Measurements from ENCODE around the gene GID8. TPM values are rescaled to one million over a fixed set of nuclear protein-coding genes. Genes with fewer than 3 reads are reported as not detected.

The GID8 gene
- total RNA-seq, 1 experiment from 2014 or later, result 35.6 TPM

DNA sequence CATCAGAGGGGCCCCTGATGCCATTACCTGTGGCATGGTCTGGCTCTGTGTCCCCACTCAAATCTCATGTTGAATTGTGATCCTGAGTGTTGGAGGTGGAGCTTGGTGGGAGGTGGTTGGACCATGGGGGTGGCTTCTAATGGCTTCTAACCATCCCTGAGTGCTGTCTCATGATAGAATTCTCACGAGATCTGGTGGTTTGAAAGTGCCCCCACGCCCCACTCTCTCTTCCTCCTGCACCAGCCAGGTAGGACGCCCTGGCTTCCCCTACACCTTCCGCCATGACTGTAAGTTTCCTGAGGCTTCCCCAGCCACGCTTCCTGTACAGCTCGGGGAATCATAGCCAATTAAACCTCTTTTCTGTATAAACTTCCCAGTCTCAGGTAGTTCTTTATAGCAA lies 53.9 kb downstream of the GID8 start:
- POLR2A ChIA-PET, result no interaction called here
- no peaks in the 10 kb centered on the region for H3K27me3 ChIP-seq (ENCODE audit: insufficient read depth, low read length)
- H4K20me1 ChIP-seq (ENCODE audit: insufficient read depth), result no peaks in the 10 kb centered on the region
- H3K79me2 ChIP-seq (ENCODE audit: insufficient read depth, low read length), result no peaks in the 10 kb centered on the region
- H3K36me3 ChIP-seq (ENCODE audit: control insufficient read depth in 1 of 2, insufficient read depth in 2 of 2, low read length in 2 of 2), result no peaks in the 10 kb centered on the region
- DNase-seq (ENCODE audit: low read depth, low spot score), result no peak
- H3K4me2 ChIP-seq (ENCODE audit: low read length), result no peak overlapping the region
- BruUV-seq (replicated peaks), result no TSS peak
- no peaks in the 10 kb centered on the region for H3K4me1 ChIP-seq (ENCODE audit: control insufficient read depth in 1 of 2, insufficient read depth in 2 of 2, low read length in 2 of 2)
- RAD21 ChIA-PET (ENCODE audit: low non-redundant PET in 1 of 2, low total read pairs in 2 of 2, uncharacterized antibody in 2 of 2, unreplicated experiment in 2 of 2), result no interaction called here
- H3K27ac ChIP-seq (ENCODE audit: low read depth, low read length), result no peak overlapping the region
- intact Hi-C loops (cut with micrococcal nuclease), result no loop called here
- H3K9me3 ChIP-seq (ENCODE audit: control insufficient read depth in 1 of 2, insufficient read depth in 1 of 2, low read depth in 1 of 2, low read length in 2 of 2), result no peaks in the 10 kb centered on the region
- TF ChIP-seq SIN3A (IDR thresholded peaks at IDR 0.05; ENCODE audit: low read depth) (no peak), ZFX (IDR thresholded peaks at IDR 0.05) (no peak), POLR2A (IDR thresholded peaks at IDR 0.05; ENCODE audit: borderline replicate concordance, extremely low read depth, insufficient read depth, insufficient read length) (no peak)
- H2AFZ ChIP-seq (ENCODE audit: low read depth, low read length, poor library complexity, severe bottlenecking), result no peak overlapping the region
- no peak overlapping the region for H3K9ac ChIP-seq (ENCODE audit: low read length)
- H3K9me2 ChIP-seq (ENCODE audit: insufficient read depth), result no peaks in the 10 kb centered on the region
- no peak for ATAC-seq
- no peak overlapping the region for H3K4me3 ChIP-seq (replicated peaks in 1 of 2; ENCODE audit: low read depth in 1 of 2, low read length in 2 of 2)
- CTCF ChIA-PET, result no interaction called here

DNA sequence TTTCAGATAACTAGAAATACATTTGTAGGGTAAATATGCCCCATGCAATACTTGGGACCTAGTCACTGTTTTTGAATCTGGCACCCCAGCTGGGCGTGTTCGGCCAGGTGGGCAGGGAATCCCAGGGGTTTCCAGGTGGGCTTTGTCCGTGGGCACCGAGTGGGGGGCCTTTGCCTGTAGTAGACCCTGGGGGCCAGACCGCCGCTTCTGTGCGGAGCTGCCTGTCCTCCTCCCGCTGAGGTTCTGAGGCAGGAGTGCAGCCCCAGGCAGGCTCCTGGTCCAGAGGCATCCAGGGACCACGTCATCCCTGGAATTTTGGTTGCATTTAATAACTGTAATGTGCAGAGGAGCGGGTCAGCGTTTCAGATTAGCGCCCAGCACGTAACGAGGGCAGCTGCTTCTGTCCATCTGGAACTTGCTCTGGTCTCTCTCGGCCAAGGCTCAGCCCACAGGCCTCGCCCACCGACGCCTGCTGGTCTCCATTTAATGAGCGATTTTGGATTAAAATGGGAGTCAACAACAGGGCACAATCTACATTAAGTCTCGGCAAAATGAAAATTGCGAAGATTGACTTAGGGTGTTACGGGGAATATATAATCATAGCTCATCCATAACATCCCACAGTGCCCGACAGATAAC lies 56.0 kb downstream of the GID8 start:
- no TSS peak for BruUV-seq (replicated peaks)
- TF ChIP-seq TCF7L2 (IDR thresholded peaks at IDR 0.05; ENCODE audit: borderline replicate concordance, extremely low read depth, insufficient read depth, insufficient read length), result no peak
- Histone ChIP-seq H3K9me3 (ENCODE audit: control insufficient read depth in 1 of 2, insufficient read depth in 1 of 2, low read depth in 1 of 2, low read length in 2 of 2) (no peaks in the 10 kb centered on the region), H3K36me3 (ENCODE audit: control insufficient read depth in 1 of 2, insufficient read depth in 2 of 2, low read length in 2 of 2) (no peaks in the 10 kb centered on the region), H3K4me1 (ENCODE audit: control insufficient read depth in 1 of 2, insufficient read depth in 2 of 2, low read length in 2 of 2) (no peaks in the 10 kb centered on the region), H3K79me2 (ENCODE audit: insufficient read depth, low read length) (no peaks in the 10 kb centered on the region), H3K4me3 (replicated peaks in 1 of 2; ENCODE audit: low read depth in 1 of 2, low read length in 2 of 2) (no peak overlapping the region), H3K27me3 (ENCODE audit: insufficient read depth, low read length) (no peaks in the 10 kb centered on the region), H4K20me1 (ENCODE audit: insufficient read depth) (no peaks in the 10 kb centered on the region), H3K9me2 (ENCODE audit: insufficient read depth) (no peaks in the 10 kb centered on the region), H3K4me2 (ENCODE audit: low read length) (no peak overlapping the region), H3K27ac (ENCODE audit: low read depth, low read length) (no peak overlapping the region), H2AFZ (ENCODE audit: low read depth, low read length, poor library complexity, severe bottlenecking) (no peak overlapping the region), H3K9ac (ENCODE audit: low read length) (no peak overlapping the region)
- POLR2A ChIA-PET, result no interaction called here
- CTCF ChIA-PET, result no interaction called here
- intact Hi-C loops (cut with micrococcal nuclease), result no loop called here
- RAD21 ChIA-PET (ENCODE audit: low non-redundant PET in 1 of 2, low total read pairs in 2 of 2, uncharacterized antibody in 2 of 2, unreplicated experiment in 2 of 2), result no interaction called here
- DNase-seq (ENCODE audit: low read depth, low spot score) (no peak), ATAC-seq (no peak)
